Activated CD4-positive, CD25-positive, alpha-beta regulatory T cell treated with anti-CD3 and anti-CD28 coated beads, Interleukin-2, amount 50 U/mL, for 16 hours (primary cell): ENCODE data around the gene IRF9.
A peak's percentile ranks its signal among the peaks of the same experiment; 100 is the strongest.

ENCODE experiments used
- DNase-seq: peaks from one replicate; pipeline ENCODE4 v3.0.0-alpha.2; 2020; ENCODE audit warnings: low read depth, low spot score

Gene IRF9

DNA sequence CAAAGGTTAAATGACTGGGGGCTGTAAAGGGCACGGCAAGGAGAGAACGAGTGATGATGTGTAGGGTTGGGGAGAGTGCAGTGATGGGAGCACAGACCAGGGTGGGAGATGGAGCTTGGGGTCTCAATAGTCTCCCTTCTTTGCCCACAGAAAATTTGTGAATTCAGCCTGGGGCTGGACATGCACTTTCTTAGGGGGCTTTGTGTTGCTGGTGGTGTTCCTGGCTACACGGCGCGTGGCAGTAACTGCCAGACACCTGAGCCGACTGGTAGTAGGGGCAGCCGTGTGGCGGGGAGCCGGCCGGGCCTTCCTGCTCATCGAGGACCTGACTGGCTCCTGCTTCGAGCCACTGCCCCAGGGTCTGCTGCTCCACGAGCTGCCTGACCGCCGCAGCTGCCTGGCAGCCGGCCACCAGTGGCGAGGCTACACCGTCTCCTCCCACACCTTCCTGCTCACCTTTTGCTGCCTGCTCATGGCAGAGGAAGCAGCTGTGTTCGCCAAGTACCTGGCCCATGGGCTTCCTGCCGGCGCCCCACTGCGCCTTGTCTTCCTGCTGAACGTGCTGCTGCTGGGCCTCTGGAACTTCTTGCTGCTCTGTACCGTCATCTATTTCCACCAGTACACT lies 28.9 kb upstream of the IRF9 start:
- DNase-seq: no peak

- no peak for DNase-seq
Observed at GRCh38 chr14:24132976-24133375, 28.1 kb upstream of the IRF9 start.

DNA sequence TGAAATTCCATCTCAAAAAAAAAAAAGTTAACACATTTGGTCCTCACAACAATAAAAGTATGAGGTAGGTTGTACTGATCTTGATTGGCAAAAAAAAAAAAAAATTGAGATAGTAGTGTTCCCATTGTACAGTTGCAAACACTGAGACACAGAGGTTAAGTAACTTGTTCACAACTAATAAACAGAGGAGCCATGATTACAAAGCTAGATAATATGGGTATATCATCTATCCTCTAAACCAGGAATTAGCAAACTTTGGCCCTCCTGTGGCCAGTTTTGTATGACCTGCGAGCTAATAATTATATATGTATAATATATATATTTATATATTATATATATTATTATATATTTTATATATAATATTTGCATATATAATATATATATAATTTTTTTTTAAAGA lies 27.3 kb upstream of the IRF9 start:
- no peak for DNase-seq

GRCh38 chr14:24135584-24135833 lies 25.6 kb upstream of the IRF9 start:
- DNase-seq: no peak

- peak; percentile 79 for DNase-seq
Observed at GRCh38 chr14:24135834-24136683, 25.0 kb upstream of the IRF9 start, which contains the start of gene PSME1. Gene PSME1 (plus strand): TSS chr14:24136194. CDS start chr14:24136263, 69 bp downstream.

DNA sequence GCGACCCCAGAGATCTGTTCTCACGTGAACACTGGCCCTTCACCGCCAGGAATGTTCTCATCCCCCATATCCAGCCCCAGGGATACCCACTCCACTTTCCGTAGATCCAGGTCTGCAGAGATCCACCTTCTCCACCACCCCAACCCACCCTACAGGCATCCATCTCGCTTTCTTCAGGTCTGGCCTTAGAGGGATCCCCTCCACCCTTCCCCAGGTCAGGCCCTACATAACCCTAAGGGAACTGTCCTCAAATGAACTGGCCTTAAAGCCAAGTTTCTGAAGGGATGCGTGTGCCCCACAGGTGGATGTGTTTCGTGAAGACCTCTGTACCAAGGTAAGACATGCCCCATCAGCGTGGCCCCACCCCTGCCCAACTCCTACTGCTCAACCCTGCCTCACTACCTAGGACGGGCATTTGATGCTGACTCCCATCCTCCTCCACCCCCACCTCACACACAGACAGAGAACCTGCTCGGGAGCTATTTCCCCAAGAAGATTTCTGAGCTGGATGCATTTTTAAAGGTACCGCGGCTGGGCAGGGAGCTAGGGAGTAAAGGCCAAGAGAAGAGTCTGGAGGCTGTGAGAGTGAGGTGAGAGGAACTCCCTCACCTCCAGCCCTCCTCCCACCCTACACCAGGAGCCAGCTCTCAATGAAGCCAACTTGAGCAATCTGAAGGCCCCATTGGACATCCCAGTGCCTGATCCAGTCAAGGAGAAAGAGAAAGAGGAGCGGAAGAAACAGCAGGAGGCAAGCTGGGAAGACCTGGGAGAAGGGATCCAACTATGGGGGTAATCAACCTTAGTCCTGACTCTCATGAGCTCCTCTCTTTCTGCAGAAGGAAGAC lies 24.2 kb upstream of the IRF9 start:
- DNase-seq: no peak

DNA sequence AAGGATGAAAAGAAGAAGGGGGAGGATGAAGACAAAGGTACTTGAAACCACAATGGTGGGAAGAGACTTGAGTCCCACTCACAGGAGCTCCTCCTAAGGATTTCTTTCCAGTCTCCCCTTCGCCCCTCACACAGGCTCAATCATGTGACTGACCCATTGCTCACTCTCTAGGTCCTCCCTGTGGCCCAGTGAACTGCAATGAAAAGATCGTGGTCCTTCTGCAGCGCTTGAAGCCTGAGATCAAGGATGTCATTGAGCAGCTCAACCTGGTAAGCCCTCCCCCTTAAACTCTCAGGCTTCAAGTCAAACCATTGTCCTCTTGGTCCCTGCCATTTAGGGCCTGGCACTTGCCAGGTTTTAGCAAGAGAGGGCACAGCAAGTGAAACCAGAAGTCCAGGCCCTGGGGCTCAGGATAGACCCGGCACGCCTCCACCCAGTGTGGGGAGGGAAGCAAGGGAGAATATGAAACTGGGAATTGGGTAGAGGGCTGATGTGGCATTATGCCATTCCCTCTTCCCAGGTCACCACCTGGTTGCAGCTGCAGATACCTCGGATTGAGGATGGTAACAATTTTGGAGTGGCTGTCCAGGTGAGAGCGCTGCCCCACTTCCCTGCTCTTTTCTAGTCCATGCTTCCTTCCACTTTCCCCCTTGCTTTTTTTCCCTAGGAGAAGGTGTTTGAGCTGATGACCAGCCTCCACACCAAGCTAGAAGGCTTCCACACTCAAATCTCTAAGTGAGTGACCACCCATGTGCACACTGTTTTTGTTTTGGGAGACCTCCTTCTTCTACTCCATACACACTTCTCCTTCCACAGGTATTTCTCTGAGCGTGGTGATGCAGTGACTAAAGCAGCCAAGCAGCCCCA lies 23.3 kb upstream of the IRF9 start:
- DNase-seq: no peak

- no peak for DNase-seq
Observed at GRCh38 chr14:24138396-24139271, 22.4 kb upstream of the IRF9 start.

DNA sequence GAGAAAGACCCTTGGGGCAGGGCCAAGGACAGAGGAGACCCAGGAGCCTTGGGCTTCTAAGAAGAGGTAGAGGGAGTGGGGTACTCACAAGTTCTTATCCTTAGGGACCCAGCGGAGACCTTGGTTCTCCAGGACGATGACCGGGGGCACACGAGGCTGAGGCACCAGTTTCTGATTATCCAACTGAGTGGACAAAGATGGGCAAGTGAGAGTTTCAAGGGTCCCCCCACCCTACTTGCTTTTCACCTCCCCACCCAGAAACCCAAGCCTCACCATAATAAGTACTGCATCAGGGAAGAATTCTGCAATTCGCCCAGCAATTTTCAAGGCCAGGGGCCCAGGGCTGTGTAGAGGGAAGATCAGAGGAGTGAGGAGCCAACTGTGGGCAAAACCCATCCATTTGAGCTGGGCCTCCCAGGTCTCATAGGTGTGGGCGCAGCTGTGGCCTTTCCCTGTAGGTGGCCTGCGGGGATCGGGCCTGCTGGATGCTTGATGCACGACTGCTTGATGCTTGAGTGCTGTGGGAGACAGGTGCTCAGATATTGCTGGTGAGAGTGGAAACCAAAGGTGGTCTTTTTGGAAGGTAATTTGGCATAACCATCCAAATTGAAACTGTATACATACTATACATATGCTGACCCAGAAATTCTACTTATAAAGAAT lies 21.7 kb upstream of the IRF9 start:
- DNase-seq: no peak

DNA sequence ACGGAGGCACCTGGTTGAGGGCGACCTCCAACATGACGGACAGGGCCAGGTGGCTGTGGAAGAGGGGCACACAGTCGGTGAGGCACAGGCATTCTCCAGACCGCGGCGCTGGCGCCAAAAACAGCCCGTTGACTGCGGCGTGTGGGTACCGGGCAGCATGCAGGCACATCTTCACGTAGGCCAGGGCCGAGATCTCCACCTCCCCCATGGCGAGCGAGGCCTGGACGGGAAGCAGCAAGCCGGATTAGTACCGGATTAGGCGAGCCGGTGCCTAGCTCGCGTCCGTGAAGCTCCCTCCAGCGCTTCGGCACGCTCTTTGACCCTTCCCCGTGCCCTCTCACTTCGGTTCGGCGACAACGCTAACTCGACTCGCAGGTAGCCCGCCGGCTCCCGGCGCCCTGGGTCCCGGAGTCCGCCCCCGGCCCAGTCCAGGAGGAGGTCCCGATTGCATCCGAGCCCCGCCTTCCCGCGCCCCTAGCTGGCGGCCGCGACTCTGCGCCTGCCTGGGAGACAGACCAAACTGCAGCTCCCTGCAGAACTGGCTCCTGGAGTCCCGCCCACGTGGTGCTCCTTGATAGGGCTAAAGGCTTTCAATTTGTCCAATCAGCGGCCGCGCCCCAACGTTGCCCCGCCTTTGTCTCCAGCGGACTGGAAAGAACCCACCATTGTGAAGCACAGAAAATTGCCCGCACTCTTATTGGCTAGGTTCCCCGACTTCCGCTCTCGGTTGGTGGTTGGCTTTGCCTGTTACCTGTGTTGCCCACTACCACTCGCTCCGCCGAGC lies 19.8 kb upstream of the IRF9 start, which contains the start of gene EMC9:
Gene EMC9 (minus strand): TSS at position 495 of the 784 bp plus-strand sequence. CDS start 287 bp downstream, at position 208.
- peak; percentile 99 for DNase-seq

GRCh38 chr14:24143511-24143910 lies 17.6 kb upstream of the IRF9 start:
- no peak for DNase-seq

DNA sequence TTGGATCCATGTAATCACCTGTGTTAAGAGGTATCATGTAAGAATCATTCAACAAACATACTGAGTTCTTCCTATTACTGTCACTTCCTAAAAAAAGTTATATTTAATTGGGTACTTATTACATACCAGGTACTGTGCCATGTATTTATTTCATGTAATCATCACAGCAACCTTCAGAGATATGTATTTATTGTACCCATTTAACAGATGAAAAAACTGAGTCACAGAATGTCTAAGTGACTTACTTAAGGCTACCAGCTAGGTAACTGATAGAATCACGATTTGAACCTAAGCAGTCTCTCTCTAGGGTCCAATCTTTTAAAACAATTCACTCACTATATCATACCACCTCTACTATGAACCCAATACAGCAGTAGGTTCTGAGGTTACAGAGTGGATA lies 16.6 kb upstream of the IRF9 start:
- no peak for DNase-seq

DNA sequence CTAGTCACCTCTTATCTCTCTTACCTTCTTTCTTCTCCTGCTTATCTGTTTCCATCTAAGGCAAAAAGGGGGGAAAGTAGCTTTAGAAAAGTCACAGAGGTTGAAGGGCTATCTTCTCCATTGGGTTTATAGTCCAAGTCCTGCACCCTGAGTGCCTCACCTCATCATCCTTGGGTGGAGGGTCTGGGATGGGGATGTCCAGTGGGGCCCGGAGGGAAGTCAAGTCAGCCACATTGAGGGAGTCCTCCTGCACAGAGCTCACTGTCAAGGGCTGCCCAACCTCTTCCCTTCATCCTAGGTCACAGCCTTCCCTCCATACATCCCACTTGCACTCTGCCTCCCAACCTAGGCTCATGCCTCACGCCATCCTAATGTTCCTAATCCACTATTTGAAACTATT lies 15.8 kb upstream of the IRF9 start:
- DNase-seq: no peak

- no peak for DNase-seq
Observed at GRCh38 chr14:24145690-24146452, 15.2 kb upstream of the IRF9 start.

DNA sequence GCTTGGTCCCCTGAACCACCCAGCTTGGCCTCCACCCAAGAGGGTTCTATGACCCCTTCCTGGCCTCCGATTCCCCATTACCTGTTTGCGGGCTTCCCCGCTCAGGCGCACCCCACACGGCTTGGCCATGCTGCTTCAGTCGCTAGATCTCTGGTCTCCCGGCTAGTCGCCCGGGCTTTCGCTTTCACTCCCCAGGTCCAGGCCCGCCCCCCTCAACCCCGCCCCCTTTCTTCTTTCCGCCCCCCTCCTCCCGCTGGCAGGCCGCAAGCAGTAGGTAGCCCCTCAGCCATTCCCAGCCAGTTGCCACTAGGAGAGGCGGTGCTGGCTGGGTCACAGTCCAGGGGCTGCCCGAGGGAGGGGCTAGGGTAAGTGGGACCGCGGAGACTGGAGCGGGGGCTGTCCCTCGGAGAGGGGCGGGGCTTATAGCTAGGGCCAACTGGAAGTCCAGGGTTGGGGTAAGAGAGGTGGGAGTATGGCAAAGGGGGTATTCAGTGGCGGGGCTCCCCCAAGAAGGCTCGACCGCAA lies 14.6 kb upstream of the IRF9 start, which contains the start of gene PSME2:
Gene PSME2 (minus strand): TSS at position 158 of the 525 bp plus-strand sequence. CDS start 29 bp downstream, at position 129.
- peak; percentile 68 for DNase-seq

GRCh38 chr14:24146978-24147760 lies 13.9 kb upstream of the IRF9 start, which contains the start of gene RNF31:
Gene RNF31 (plus strand): TSS chr14:24147498. CDS start chr14:24147699, 201 bp downstream.
- peak; percentile 95 for DNase-seq
